ENCODE results near the gene PNKP. TPM values are rescaled to one million over a fixed set of nuclear protein-coding genes. Genes with fewer than 3 reads are reported as not detected.

PNKP gene
- total and polyA plus RNA-seq, 9 of the 15 experiments (the other 6 are each of a cell fraction or from before 2014, with no cell fraction given): 2.8 to 85.4 (median 25.3) TPM

GRCh38 chr19:49847731-49848696, 19.4 kb downstream of the PNKP start (continued):
- TF ChIP-seq MTA3 (IDR thresholded peaks at IDR 0.05; ENCODE audit: borderline replicate concordance): no peak
- no peak for TF ChIP-seq ZNF584 (CRISPR knock-in tag; IDR thresholded peaks at IDR 0.05; ENCODE audit: low read depth)
- TF ChIP-seq CREB1 (IDR thresholded peaks at IDR 0.05): no peak
- no peak for TF ChIP-seq CREB1 (CRISPR knock-in tag; IDR thresholded peaks at IDR 0.05)
- TF ChIP-seq ZNF707 (CRISPR knock-in tag; conservative IDR thresholded peaks at IDR 0.05): no peak
- TF ChIP-seq ZNF766 (CRISPR knock-in tag; conservative IDR thresholded peaks at IDR 0.05): no peak
- no peak for TF ChIP-seq XRCC5 (IDR thresholded peaks at IDR 0.05; ENCODE audit: low read depth, low read length)
- peak; percentile 97 for TF ChIP-seq L3MBTL2 (IDR thresholded peaks at IDR 0.05)
- peak; percentile 90 for TF ChIP-seq MAX (CRISPR knock-in tag; IDR thresholded peaks at IDR 0.05)
- no peak for TF ChIP-seq ZNF133 (CRISPR knock-in tag; IDR thresholded peaks at IDR 0.05)
- TF ChIP-seq ZNF124 (CRISPR knock-in tag; IDR thresholded peaks at IDR 0.05): no peak
- TF ChIP-seq ZNF551 (CRISPR knock-in tag; IDR thresholded peaks at IDR 0.05): no peak
- no peak for TF ChIP-seq ZKSCAN1 (IDR thresholded peaks at IDR 0.05; ENCODE audit: low read depth, low read length)
- no peak for TF ChIP-seq HES1 (IDR thresholded peaks at IDR 0.05; ENCODE audit: low read depth)
- no peak for TF ChIP-seq E2F1 (CRISPR knock-in tag; IDR thresholded peaks at IDR 0.05)
- no peak for TF ChIP-seq TCF7 (IDR thresholded peaks at IDR 0.05; ENCODE audit: borderline replicate concordance)
- TF ChIP-seq BRD4 (IDR thresholded peaks at IDR 0.05): 0 out of 2 replicates have a peak, but pooled peaks have one; percentile 40
- TF ChIP-seq ILK (tag; IDR thresholded peaks at IDR 0.05; ENCODE audit: borderline replicate concordance, low read depth): no peak
- TF ChIP-seq NFE2L1 (tag; IDR thresholded peaks at IDR 0.05; ENCODE audit: borderline replicate concordance, low read depth): no peak
- TF ChIP-seq NR2C2 (CRISPR knock-in tag; IDR thresholded peaks at IDR 0.05): no peak
- TF ChIP-seq NR2C2 (tag; IDR thresholded peaks at IDR 0.05): 0 out of 2 replicates have a peak, but pooled peaks have one; percentile 6
- TF ChIP-seq ATF6 (CRISPR knock-in tag; IDR thresholded peaks at IDR 0.05): no peak
- TF ChIP-seq ERF (CRISPR knock-in tag; IDR thresholded peaks at IDR 0.05): no peak
- 0 out of 2 replicates have a peak, but pooled peaks have one; percentile 55 for TF ChIP-seq ZNF431 (CRISPR knock-in tag; IDR thresholded peaks at IDR 0.05)
- TF ChIP-seq MIER1 (IDR thresholded peaks at IDR 0.05; ENCODE audit: low read depth): no peak
